22Rv1 (cell line): ENCODE data around the gene C2CD2.

Experiments used
- ZFX ChIP-seq: fragments of 450-650 bp; IDR thresholded peaks from 2 replicates; pipeline ENCODE4 v1.6.1; 2017; ENCODE audit warnings: antibody characterized with exemption, borderline replicate concordance
- TF ChIP-seq, protein P1 (sequence below): fragments of 450-650 bp; IDR thresholded peaks from 2 replicates; pipeline ENCODE4 v1.5.1; 2017; ENCODE audit warnings: mild to moderate bottlenecking

DNA sequence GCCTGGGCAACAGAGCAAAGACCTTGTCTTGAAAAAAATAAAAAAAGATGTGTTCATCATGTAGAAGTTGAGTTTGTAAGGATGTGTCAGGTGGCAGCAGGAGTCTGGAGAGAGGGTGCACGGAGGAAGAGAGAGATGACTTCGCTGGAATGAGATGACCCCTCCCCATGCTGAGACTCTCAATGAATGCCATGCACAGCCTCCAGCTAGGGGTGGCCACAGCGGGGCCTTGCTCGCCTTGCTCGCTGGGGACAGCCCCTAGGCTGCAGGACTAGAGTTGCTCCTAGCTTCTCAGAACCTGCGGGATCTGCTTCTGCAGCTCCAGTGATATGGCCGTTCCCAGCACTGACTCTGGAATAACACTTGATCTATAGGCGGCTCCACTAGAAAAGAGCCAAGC is 6.6 kb upstream of the C2CD2 start:
- TF ChIP-seq, protein P1, sequence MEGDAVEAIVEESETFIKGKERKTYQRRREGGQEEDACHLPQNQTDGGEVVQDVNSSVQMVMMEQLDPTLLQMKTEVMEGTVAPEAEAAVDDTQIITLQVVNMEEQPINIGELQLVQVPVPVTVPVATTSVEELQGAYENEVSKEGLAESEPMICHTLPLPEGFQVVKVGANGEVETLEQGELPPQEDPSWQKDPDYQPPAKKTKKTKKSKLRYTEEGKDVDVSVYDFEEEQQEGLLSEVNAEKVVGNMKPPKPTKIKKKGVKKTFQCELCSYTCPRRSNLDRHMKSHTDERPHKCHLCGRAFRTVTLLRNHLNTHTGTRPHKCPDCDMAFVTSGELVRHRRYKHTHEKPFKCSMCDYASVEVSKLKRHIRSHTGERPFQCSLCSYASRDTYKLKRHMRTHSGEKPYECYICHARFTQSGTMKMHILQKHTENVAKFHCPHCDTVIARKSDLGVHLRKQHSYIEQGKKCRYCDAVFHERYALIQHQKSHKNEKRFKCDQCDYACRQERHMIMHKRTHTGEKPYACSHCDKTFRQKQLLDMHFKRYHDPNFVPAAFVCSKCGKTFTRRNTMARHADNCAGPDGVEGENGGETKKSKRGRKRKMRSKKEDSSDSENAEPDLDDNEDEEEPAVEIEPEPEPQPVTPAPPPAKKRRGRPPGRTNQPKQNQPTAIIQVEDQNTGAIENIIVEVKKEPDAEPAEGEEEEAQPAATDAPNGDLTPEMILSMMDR = no peak
- no peak for TF ChIP-seq ZFX
